ENCODE measurements around the gene CEP131.

Gene CEP131

DNA sequence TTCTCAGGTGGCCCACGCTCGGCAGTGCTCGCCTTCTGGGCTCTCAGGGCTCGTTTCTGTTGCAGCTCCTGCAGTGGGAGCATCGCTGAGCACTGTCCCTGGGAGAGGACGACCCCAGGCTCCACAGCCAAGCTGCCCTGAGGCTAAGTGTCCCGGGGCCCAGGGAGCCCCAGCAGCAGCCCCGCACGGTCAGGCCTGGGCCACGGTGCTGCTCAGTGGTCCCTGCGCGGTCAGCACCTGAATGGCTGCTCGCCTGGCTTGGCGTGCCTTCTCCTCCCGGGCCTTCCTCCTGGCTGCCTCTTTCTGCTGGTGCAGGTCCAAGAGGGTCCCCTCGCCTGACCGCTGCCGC is 23.3 kb downstream of the CEP131 start:
- no peak for DNase-seq (ENCODE audit: low spot score)

DNA sequence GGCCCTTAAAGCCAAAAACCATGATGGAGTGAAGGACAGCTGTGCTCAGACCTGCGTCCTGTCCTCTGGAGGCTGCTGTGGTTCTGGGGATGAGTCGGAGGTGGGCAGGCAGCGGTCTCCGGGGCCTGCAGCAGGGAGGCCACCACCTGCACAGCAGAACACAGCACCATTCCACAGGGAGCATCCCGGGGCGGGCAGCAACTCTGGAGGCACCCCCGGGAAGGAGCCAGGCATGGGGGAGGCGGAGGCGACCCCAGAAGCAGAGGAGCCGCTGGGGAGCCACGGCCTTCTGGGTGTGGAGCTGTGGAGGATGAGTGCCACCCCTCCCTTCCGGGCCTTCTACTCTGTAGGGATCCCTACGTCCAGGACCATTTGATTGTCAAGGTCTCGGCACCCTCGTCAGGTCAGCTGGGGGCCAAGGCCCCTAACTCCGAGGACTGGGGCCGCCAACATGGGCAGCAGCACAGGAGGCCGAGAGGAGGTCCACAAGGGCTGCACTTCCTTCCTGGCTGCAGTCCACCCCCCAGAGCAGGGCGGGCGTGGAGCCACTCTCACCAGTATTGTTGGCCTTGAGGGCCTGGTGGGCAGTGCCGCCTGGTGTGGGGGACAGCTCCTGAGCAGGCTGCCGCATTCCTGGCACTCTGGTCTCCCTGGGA is 23.8 kb downstream of the CEP131 start:
- no peak for DNase-seq (ENCODE audit: low spot score)

DNA sequence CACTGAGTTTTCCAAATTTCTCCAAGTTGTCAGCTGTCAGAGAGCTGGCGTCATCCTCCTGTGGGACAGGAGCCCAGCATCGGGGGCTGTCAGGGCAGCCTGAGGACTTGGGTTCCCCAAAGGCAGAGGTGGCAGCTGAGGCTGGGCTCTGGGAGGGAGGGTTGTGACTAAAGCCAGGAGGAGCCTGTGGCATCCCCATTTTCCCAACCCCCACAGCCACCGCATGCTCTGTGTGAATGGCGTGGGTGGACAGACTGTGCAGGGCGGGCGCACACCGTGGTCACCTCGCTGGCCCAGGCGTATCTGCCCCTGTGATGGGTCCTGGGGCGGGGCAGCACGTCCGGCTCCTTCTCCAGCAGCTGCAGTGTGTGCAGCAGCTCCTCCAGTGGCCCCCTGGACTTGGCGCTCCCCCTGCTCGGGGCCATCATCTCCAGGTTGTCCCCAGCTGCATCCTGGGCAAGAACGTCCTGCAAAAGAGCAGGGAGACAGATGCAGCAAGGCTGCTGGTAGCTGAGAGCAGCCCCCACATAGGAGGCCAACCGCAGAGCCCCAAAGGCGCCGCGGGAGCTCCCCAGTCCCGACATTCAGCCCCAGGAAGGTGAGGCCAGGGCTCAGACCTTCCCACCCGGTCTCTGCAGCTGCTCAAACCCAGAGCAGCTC is 24.8 kb downstream of the CEP131 start:
- DNase-seq (ENCODE audit: low spot score): no peak

DNA sequence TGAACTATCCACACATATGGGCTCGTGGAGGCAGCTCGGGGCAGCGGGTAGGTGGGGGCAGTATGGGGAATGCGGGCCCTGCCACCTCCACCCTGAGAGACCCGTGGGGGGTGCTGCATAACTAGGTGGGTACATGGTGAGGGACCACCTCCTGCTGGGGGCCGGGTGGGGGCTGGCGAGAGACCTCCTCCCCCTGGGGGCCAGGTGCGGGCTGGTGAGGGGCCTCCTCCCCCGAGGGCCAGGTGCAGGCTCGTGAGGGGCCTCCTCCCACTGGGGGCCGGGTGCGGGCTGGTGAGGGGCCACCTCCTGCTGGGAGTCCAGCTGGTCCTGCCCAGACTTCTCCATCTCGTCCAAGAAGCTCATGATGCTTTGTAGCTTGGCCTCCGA is 25.4 kb downstream of the CEP131 start:
- DNase-seq (ENCODE audit: low spot score): no peak

DNA sequence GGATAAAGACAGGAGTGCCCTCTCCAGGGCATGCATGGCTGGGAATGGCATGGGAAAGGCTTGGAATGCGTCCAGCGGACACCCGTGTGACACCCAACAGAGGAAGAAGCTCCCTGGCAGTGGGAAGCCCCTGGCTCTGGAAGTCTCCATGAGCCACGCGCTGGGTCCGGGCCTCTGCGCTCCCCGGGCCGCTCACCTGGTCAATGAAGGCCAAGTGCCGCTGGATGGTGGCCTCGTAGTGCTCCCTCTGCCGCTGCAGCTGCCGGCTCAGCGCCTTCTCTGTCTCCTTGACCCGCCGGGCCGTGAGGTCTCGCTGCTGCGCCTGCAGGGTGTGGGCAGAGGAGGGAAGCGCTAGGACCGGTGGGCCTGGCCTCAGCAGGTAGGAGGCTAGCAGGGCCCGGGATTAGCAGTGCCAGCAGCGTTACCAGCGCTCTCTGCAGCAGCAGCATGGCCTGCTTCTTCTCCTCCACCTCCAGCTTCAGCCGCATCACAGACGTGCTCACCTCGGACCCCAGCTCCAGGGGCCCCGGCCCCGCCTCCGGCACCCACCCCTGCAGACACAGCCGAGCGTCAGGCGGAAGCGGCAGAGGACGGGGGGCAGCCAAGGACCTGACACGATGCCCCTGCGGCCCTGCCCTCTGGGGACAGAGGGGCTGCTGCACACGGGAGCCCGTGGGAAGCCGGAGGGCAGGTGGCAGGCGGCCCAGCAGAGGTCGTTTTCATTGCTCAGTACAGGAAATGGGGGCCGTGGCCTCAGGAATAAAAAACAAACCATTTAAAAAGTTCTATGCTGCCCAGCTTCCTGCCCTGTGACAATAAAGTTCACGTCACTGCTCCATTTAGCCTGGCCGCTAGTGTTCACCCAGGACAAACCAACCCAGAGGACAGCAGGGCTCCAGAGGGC is 26.0 kb downstream of the CEP131 start:
- DNase-seq (ENCODE audit: low spot score): no peak

DNA sequence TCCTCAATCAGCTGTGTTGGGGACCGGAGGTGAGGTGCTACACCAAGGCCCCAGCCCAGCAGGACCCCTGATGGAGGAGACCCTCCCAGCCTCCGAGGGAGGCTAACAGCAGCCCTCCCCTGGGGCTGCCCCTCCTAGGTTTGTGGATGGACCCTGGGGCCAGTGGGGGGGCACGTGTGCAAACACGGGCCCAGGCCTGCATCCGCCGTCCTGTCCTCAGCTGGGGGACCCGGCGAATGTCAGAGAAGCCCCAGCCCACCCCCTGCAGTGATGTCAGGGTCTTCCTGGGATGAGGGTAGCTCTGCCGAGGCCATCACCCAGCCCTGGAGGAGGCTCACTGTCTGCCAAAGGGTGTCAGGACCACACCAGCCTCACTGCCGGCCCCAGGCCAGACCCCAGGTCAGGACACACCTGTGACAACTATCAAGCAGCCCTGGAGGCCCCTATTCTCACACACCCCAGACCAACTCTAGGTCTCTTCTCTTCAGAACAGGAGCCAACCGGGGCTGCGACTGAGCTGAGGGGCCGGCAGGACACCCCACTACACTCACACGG is 26.7 kb downstream of the CEP131 start:
- no peak for DNase-seq (ENCODE audit: low spot score)

DNA sequence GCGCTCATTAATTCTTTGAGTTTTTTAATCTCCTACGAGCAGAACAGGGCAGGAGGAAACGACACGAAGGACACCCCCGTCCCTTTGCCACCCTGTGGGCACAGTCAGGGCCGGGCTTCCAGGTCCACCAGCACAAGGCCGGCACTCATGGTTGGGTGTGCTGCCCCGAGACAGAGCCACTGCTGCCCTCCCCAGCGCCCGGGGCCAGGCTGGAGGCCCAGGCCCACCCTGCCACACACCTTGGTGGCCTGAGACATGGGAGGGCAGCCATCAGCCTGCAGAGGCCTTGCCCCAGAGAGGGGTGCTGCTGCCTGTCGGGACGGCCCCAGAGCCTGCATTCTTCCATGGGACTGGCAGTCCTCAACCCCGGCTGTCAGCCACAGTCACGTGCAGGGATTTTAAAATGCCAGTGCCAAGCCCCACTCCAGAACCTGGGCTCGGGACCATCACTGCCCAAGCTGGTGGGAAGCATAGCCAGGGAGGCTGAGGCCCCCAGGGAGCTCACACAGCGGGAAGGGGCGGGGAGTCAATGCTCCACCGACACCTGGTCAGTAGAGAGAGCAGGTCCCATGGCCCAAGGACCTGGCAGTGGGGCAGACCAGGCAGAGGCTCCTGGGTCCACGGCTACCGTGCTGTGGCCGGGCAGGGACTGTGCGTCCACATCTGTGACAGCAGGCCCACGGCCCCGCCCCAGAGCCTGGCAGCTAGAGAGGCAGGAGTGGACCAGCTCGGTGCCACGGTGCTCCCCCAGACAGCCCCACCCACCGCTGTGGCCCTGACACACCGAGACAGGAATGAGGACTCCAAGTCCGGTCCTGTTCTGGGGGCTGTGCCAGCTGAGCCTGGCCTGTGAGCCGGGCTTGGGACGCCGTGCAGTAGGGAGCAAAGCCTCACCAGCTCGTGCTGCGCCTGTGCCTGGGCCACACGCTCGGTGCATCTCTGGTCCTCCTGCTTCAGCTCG is 27.5 kb downstream of the CEP131 start:
- no peak for DNase-seq (ENCODE audit: low spot score)

DNA sequence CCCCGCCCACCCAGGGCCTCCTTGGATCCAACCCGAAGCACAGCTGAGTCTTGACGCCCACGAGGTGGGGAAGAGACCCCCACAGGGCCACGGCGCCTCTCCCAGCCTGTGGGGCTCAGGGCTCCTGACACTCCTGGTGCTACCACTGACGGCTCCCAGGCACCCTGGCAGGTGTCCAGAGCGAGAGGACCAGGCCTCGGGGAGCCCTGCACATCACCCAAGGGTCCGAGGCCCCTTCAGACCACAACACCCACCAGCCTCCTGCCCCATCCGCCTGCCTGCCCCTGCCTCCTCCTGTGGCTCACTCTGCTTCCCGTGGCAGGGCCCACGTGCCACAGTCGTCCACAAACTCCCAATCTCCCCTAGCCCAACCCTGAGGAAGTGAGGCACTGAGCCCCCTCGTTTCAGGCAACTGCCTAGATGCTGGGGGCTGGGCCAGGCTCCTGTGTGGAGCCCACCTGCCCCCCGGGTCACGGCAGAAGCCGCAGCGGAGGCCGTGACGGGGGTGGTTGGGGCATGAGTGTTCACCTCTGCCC is 28.5 kb downstream of the CEP131 start:
- no peak for DNase-seq (ENCODE audit: low spot score)

DNA sequence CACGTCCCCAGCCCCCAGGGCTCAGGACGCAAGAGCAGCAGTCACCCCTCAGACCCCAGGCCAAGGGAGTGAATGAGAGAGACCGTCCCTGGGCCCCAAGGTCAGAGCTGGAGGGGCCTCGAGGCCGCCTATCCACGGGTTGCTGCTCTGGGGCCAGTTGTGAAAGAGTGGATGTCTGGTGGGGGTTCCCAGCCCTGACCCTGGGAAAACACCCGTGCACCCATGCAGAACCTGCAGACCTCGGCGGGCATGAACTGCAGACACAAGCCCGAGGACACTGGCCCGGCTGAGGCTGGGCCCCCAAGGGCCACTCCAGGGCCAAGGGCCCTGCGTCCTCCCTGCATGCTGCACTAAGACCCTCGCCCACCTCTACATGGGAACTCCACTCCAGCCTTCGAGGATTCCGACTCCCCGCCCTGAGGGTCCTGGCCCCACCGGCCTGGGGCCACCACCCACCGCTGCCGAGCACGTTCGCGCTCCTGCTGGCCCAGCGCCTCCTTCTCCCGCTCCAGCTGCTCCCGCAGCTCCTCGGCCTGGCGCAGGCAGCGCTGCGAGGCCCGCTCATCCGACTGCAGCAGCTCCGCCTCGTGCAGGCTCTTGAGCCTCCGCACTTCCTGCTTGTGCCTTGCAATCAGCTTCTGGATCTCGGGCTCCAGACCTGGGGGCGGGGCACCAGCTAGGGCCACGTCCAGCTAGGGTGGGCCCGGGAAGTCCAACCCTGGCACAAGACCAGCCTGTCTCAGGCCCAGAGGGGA is 29.1 kb downstream of the CEP131 start:
- DNase-seq (ENCODE audit: low spot score): no peak

DNA sequence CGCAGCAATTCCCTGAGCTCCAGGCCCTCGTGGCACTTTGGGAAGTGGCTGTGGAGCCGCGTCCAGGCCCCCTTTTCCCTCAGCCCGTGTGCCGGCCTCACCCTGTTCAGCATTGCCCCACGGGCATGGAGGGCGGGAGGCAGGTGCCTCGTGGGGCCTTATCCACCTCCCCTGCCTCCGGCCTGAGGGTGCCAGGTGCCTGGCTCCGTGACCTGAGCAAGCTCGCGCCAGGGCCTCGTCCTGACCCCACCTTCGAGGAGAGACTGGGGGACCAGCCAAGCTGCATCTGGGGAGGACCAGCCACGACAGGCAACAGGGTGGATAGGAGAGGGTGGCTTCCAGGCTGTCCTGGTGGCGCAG is 29.7 kb downstream of the CEP131 start:
- DNase-seq (ENCODE audit: low spot score): no peak

DNA sequence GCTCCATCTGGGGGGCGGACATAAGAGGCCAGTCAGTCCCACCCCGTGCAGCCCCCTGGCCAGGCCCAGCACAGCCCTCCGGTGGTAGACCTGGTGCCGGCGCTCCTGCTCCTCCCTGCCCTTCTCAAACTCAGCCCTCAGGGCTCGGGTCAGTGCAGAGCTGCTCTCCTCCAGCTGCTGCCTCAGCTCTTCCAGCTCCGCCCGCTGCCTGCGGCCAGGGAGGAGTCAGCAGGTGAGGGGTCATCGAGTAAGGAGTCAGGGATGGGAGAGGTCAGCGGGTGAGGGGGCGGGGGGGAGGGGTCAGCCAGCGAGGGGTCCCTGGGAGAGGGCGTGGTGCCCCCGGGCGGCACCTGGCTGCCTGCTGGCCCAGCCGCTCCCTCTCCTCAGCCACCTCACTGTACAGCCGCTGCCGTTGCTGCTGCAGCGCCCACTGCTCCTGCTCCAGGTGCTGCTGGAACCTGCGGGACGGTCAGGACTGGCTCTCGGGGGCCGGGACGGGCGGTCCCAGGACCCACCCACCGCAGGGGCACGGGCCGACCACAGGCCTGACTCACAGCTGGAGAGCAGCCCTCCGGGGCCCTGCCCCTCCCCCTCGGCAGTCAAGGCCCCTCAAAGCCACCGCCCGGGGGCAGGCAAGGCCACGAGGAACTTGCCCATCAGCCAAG is 30.2 kb downstream of the CEP131 start:
- DNase-seq (ENCODE audit: low spot score): no peak

DNA sequence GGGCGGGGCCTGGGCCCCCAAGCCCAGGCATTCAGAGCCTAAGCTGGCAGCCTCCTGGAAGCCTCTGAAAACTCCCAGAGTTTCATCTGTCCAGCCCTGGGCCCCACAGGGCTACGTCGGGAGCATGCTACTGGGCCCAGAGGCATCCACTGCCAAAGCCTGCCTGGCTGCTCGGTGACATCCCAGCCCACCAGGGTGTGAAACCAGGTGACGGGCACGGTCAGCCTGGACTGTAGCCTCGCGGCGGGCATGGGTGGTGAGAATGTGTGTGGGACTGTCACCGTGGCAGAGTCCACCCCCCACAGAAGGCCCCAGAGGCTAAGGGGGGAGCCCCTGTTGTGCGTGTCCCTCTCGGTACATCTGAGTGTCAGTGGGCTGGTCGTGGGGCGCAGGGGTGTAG is 31.1 kb downstream of the CEP131 start:
- no peak for DNase-seq (ENCODE audit: low spot score)

DNA sequence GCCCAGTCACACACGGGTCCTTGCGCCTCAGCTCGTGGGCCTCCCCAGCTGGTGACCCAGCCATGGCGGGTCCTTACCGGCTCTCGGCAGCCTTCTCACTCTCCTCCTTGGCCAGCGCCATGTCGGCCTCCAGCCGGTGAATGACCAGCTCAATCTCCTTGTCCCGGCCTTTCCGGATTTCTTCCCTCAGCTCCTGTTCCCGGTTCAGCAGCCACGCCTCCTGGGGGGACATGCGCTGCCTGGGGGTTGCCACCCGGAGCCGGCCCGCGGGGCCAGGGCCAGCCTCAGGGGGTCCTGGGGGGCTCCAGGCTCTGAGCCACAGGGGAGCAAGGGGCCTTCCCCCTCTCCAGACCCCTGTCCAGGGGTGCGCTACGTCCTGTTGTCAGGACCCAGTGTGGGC is 31.6 kb downstream of the CEP131 start:
- DNase-seq (ENCODE audit: low spot score): no peak

DNA sequence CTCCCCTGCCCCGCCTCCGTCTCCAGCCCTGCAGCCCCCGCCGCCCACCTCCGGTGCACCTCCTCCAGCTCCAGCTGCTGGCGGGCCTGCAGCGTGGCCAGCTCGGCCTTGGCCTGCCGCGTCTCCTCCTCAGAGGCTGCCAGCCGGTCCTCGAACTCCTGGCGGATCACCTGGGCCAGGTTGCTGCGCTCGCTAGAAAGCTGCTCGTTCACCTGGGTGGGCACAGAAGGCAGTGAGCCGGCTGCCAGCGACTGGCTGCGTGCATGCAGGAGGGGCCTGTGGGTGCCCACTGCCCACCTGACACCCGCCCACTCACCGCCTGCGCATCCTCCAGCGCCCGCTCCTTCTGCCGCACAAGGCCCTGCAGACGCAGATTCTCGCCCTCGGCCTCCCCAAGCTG is 32.2 kb downstream of the CEP131 start:
- no peak for DNase-seq (ENCODE audit: low spot score)

DNA sequence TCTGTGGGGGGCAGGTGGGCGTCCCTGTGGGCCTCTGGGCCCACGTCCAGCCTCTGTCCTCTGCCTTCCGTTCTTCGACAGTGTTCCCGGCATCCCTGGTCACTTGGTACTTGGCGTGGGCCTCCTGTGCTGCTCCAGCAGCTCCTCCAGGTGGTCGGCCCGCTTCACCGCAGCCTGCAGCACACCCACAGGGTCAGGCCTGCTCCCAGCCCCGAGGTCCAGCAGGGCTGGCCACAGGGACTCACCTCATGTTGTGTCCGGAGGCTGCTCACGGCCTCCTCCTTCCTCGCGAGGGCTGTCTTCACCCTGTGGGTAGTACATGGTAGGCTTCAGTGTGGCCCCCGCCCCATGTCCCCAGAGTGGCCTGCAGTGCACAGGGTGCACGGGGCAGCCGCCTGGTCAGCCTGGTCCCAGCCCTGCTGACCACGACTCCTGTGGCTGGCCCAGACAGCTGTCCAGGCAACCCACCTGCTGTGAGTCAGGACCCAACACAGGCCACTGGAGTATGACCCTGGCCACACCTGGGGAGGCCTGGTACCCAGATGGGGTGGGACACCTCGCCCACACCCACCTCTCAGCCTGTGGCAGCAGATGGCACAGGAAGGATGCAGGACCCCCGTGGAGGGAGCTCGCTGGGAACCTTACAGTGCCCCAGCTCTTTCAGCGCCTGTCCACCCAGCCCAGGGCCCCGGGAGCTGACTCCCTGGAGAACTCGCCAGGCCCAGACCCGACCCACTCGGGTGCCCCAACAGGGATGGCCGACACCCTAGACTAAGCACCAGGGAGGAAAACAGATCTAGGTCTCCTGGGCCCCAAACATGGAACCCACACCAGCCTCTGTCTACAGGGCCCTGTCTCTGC is 32.9 kb downstream of the CEP131 start:
- DNase-seq (ENCODE audit: low spot score): no peak

DNA sequence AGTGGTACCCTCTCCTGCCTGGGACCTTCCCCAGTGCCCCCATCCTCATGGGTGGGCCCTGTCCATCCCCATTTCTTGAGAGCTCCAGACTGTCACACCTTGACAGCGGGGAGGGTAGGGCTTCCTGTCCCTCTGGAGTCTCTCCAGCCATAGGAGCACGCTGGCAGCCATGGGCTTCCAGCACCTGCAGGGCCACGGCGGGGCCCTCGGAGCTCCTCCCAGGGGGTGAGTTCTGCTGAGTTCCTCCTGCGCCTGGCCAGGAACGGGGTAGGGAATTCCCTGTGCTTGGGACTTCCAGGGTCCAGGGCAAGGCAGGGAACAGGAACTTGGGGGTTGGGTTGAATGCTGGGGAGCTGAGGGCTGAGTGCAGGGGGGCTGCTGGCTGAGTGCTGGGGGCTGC is 33.7 kb downstream of the CEP131 start:
- DNase-seq (ENCODE audit: low spot score): no peak

DNA sequence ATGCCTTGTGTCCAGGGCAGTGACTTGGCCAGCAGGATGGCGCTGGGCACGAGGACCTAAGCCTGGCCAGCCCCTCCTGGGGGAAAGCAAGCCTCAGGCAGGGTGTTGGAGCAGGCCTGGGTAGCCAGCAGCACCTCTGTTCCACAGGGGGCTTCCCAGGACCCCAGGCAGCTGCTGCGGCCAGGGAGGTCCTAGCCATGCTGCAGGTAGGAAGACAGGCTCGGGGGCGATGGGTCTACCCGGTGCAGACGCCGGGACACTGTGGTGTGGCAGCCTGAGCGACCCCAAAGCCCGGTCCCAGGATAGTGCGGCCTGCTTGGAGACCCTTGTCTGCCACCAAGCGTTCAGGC is 34.3 kb downstream of the CEP131 start:
- no peak for DNase-seq (ENCODE audit: low spot score)

DNA sequence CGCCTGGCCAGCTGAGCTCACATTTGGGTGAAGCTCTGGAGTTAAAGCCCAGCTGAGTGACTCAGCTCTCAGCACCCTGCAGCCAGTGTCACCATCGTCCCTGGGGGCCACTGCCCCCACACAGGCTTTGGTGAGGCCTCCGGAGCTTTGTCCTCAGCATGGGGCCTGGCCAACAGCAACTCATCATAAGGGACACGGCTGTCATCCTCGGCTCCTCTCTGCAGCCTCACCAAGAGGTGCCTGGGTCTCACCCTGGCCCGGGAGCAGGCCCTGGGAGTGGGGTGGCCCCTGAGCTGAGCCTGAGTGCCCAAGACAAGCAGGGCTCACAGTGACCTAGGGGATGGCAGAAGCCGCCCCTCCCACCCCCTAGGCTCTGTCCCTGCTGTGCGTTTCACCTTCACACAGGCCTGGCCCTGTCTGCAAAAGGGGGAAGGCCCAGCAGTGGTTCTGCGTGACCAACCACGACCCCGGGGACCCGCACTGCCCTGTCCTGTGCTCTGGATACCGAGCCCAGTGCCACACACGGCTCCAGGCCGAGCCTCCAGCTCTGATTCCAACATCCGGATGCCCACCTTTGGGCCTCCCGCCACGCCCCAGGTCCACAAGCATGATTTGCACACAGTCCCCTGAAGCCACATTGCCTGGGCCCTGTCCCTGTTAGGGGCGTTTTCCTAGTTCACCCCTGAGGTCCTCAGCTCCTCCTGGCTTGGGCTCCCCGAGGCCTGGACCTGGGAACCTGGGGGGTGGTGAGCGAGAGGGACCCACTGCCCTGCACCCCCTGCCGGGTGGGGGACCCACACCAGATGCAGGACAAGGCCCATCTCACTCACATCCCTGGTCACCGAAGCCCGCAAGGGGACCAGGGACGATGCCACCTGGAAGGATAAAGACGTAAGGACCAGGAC is 34.9 kb downstream of the CEP131 start:
- no peak for DNase-seq (ENCODE audit: low spot score)
